SK-N-SH treated with all-trans-retinoic acid at 6 μM for 48 hours (cell line): Measurements from ENCODE around the gene MRPL19.
A peak's percentile ranks its signal among the peaks of the same experiment; 100 is the strongest.

Experiments used
- ATAC-seq: fragments of 200-7000 bp; cut with Tn5 transposase; 3 replicates; pipeline ENCODE4 v1.9.1; 2020; ENCODE audit warnings: mild to moderate bottlenecking, moderate library complexity
- ARNTL ChIP-seq: fragments of 450-650 bp; formaldehyde crosslinking; IDR thresholded peaks from 2 replicates; pipeline ENCODE4 v1.5.0; 2020; ENCODE audit warnings: low read depth, mild to moderate bottlenecking, moderate library complexity, borderline replicate concordance
- BACH2 ChIP-seq: fragments of 250-450 bp; sonication (Bioruptor Pico); IDR thresholded peaks from 2 replicates; pipeline ENCODE4 v1.9.0; 2021; ENCODE audit warnings: mild to moderate bottlenecking, borderline replicate concordance
- CSDC2 ChIP-seq: fragments of 250-450 bp; sonication (Bioruptor Pico); IDR thresholded peaks from 2 replicates; pipeline ENCODE4 v1.5.0; 2020; ENCODE audit warnings: mild to moderate bottlenecking, moderate library complexity
- CSRNP3 ChIP-seq: fragments of 250-450 bp; sonication (Bioruptor Pico); IDR thresholded peaks from 2 replicates; pipeline ENCODE4 v1.5.1; 2021; ENCODE audit warnings: mild to moderate bottlenecking, moderate library complexity
- ESRRG ChIP-seq: fragments of 250-450 bp; sonication (Bioruptor Pico); IDR thresholded peaks from 2 replicates; pipeline ENCODE4 v1.6.1; 2021; ENCODE audit warnings: mild to moderate bottlenecking
- GLIS3 ChIP-seq: fragments of 250-450 bp; sonication (Bioruptor Pico); IDR thresholded peaks from 2 replicates; pipeline ENCODE4 v1.5.0; 2020; ENCODE audit warnings: mild to moderate bottlenecking, moderate library complexity
- OSR1 ChIP-seq: fragments of 250-450 bp; sonication (Bioruptor Pico); IDR thresholded peaks from 2 replicates; pipeline ENCODE4 v1.8.0; 2022; ENCODE audit warnings: moderate library complexity, mild to moderate bottlenecking, inconsistent platforms
- PATZ1 ChIP-seq: fragments of 250-450 bp; sonication (Bioruptor Pico); IDR thresholded peaks from 2 replicates; pipeline ENCODE4 v1.8.0; 2020; ENCODE audit warnings: mild to moderate bottlenecking, moderate library complexity, borderline replicate concordance
- PPARA ChIP-seq: fragments of 250-450 bp; sonication (Bioruptor Pico); IDR thresholded peaks from 2 replicates; pipeline ENCODE4 v1.5.0; 2020; ENCODE audit warnings: mild to moderate bottlenecking, borderline replicate concordance
- RARB ChIP-seq: fragments of 250-450 bp; sonication (Bioruptor Pico); IDR thresholded peaks from 2 replicates; pipeline ENCODE4 v1.8.0; 2021; ENCODE audit warnings: mild to moderate bottlenecking, moderate library complexity
- SNAI2 ChIP-seq: fragments of 250-450 bp; sonication (Bioruptor Pico); IDR thresholded peaks from 2 replicates; pipeline ENCODE4 v1.5.0; 2020; ENCODE audit warnings: mild to moderate bottlenecking, moderate library complexity
- TCF4 ChIP-seq: fragments of 250-450 bp; sonication (Bioruptor Pico); IDR thresholded peaks from 2 replicates; pipeline ENCODE4 v1.8.0; 2021; ENCODE audit warnings: mild to moderate bottlenecking, moderate library complexity, borderline replicate concordance
- TOX ChIP-seq: fragments of 250-450 bp; sonication (Bioruptor Pico); IDR thresholded peaks from 2 replicates; pipeline ENCODE4 v1.8.0; 2021; ENCODE audit warnings: mild to moderate bottlenecking, moderate library complexity, borderline replicate concordance
- TSHZ2 ChIP-seq: fragments of 250-450 bp; sonication (Bioruptor Pico); IDR thresholded peaks from 2 replicates; pipeline ENCODE4 v1.5.0; 2020; ENCODE audit warnings: mild to moderate bottlenecking, moderate library complexity
- ZC3H10 ChIP-seq: fragments of 250-450 bp; sonication (Bioruptor Pico); IDR thresholded peaks from 2 replicates; pipeline ENCODE4 v1.5.1; 2021; ENCODE audit warnings: mild to moderate bottlenecking, moderate library complexity
- ZFP3 ChIP-seq: fragments of 250-450 bp; sonication (Bioruptor Pico); IDR thresholded peaks from 2 replicates; pipeline ENCODE4 v1.5.0; 2020; ENCODE audit warnings: mild to moderate bottlenecking, moderate library complexity
- ZFP30 ChIP-seq: fragments of 450-650 bp; formaldehyde crosslinking; IDR thresholded peaks from 2 replicates; pipeline ENCODE4 v1.5.0; 2022; ENCODE audit warnings: mild to moderate bottlenecking, moderate library complexity
- ZNF565 ChIP-seq: fragments of 450-650 bp; formaldehyde crosslinking; conservative IDR thresholded peaks from 2 replicates; pipeline ENCODE4 v1.5.0; 2020; ENCODE audit warnings: low read depth, mild to moderate bottlenecking, moderate library complexity
- ZNF70 ChIP-seq: fragments of 450-650 bp; formaldehyde crosslinking; IDR thresholded peaks from 2 replicates; pipeline ENCODE4 v1.5.0; 2020; ENCODE audit warnings: mild to moderate bottlenecking, moderate library complexity
- ZNF8 ChIP-seq: fragments of 450-650 bp; formaldehyde crosslinking; IDR thresholded peaks from 2 replicates; pipeline ENCODE4 v1.5.0; 2020; ENCODE audit warnings: mild to moderate bottlenecking, moderate library complexity
- TF ChIP-seq, protein P1 (sequence below): fragments of 250-450 bp; sonication (Bioruptor Pico); IDR thresholded peaks from 2 replicates; pipeline ENCODE4 v1.5.1; 2020; ENCODE audit warnings: low read depth, mild to moderate bottlenecking, moderate library complexity
- TF ChIP-seq, protein P2 (sequence below): fragments of 250-450 bp; sonication (Bioruptor Pico); IDR thresholded peaks from 2 replicates; pipeline ENCODE4 v1.8.0; 2021; ENCODE audit warnings: low read depth, mild to moderate bottlenecking, moderate library complexity, borderline replicate concordance

The MRPL19 gene

GRCh38 chr2:75627902-75628504 lies 18.6 kb upstream of the MRPL19 start:
- TF ChIP-seq ZC3H10 (CRISPR knock-in tag), result no peak
- no peak for TF ChIP-seq SNAI2 (CRISPR knock-in tag)
- no peak for TF ChIP-seq ZNF70 (CRISPR knock-in tag)
- no peak for TF ChIP-seq TSHZ2 (CRISPR knock-in tag)
- TF ChIP-seq TCF4 (CRISPR knock-in tag), result no peak
- no peak for TF ChIP-seq BACH2
- no peak for TF ChIP-seq GLIS3 (CRISPR knock-in tag)
- TF ChIP-seq ARNTL (CRISPR knock-in tag), result no peak
- no peak for TF ChIP-seq ZNF8 (CRISPR knock-in tag)
- no peak for TF ChIP-seq ZNF565 (CRISPR knock-in tag)
- no peak for TF ChIP-seq CSRNP3
- TF ChIP-seq, protein P1, sequence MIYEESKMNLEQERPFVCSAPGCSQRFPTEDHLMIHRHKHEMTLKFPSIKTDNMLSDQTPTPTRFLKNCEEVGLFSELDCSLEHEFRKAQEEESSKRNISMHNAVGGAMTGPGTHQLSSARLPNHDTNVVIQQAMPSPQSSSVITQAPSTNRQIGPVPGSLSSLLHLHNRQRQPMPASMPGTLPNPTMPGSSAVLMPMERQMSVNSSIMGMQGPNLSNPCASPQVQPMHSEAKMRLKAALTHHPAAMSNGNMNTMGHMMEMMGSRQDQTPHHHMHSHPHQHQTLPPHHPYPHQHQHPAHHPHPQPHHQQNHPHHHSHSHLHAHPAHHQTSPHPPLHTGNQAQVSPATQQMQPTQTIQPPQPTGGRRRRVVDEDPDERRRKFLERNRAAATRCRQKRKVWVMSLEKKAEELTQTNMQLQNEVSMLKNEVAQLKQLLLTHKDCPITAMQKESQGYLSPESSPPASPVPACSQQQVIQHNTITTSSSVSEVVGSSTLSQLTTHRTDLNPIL, result no peak
- no peak for TF ChIP-seq RARB
- TF ChIP-seq ESRRG (CRISPR knock-in tag), result no peak
- no peak for TF ChIP-seq ZFP30
- no peak for TF ChIP-seq ZFP3
- TF ChIP-seq, protein P2, sequence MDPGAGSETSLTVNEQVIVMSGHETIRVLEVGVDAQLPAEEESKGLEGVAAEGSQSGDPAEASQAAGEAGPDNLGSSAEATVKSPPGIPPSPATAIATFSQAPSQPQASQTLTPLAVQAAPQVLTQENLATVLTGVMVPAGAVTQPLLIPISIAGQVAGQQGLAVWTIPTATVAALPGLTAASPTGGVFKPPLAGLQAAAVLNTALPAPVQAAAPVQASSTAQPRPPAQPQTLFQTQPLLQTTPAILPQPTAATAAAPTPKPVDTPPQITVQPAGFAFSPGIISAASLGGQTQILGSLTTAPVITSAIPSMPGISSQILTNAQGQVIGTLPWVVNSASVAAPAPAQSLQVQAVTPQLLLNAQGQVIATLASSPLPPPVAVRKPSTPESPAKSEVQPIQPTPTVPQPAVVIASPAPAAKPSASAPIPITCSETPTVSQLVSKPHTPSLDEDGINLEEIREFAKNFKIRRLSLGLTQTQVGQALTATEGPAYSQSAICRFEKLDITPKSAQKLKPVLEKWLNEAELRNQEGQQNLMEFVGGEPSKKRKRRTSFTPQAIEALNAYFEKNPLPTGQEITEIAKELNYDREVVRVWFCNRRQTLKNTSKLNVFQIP (CRISPR knock-in tag), result no peak
- TF ChIP-seq OSR1 (CRISPR knock-in tag), result no peak
- ATAC-seq, result peak; percentile 88

DNA sequence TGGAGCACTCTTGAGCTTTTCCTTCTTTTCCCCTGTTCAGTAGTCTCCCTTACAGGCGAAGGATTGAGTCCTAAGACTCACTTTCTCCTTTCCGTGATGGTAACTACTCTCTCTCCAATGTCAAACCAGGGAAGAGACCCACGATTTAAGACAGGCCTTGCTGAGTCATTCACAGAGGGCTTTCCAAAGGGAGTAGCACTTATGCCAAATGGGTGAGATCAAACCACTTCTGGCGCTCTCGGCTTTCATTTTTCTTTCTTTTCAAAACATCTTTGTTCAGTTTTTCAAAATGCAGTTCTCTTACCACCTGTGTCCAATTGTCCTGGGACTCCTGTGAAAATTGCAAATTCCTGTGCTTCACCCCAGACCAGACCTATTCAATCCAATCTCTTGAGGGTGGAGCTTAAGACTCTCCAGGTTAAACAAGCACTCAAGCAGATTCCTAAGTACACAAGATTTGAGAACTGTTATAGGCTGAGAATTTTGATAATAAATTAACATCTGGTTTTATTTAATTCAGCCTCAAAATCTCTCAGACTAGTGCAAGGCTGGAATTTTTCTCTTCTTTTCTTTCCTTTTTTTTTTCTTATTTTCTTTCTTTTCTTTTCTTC lies 14.4 kb upstream of the MRPL19 start:
- TF ChIP-seq GLIS3 (CRISPR knock-in tag) (no peak), ZC3H10 (CRISPR knock-in tag) (no peak), TCF4 (CRISPR knock-in tag) (no peak), ZFP30 (no peak), OSR1 (CRISPR knock-in tag) (no peak), ESRRG (CRISPR knock-in tag) (no peak), PATZ1 (no peak), BACH2 (no peak), CSRNP3 (no peak), ZNF565 (CRISPR knock-in tag) (no peak), RARB (no peak), SNAI2 (CRISPR knock-in tag) (no peak), ARNTL (CRISPR knock-in tag) (no peak), ZNF8 (CRISPR knock-in tag) (no peak), TOX (CRISPR knock-in tag) (no peak; the same call in 1 of the 2 replicates), CSDC2 (no peak), PPARA (CRISPR knock-in tag) (no peak), TSHZ2 (CRISPR knock-in tag) (no peak)
- TF ChIP-seq, protein P2 (CRISPR knock-in tag), result no peak
- peak; percentile 79 for ATAC-seq
